ENCODE results near the gene SPATA24.

SPATA24 gene

DNA sequence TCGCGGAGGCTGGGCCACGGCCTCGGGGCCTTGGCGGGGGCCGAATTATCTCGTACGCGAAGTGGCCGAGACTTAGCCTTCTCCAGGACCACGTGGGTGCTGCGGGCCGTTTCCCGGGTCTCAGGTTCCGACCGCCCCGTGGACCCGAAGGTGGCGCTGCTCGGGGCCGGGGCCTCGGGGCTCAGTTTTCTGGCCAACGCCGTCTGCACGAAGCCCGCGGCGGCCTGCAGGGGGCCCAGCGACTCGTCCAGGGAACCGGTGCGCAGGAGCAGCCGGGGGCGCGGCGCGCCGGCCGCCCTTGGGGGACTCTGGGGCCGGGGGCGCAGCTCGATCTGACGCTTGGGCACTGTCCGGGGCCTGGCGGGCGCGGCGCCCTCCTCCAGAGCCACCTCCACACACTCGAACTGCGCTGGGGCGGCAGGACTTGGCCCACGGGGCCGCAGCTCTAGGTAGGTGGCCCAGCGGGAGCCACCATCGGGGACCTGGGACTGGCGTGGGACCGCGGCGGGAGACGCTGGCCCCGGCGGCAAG lies 9.7 kb downstream of the SPATA24 start:
- TF ChIP-seq ZFX (IDR thresholded peaks at IDR 0.05; ENCODE audit: borderline replicate concordance): no peak
- TF ChIP-seq, protein P1, sequence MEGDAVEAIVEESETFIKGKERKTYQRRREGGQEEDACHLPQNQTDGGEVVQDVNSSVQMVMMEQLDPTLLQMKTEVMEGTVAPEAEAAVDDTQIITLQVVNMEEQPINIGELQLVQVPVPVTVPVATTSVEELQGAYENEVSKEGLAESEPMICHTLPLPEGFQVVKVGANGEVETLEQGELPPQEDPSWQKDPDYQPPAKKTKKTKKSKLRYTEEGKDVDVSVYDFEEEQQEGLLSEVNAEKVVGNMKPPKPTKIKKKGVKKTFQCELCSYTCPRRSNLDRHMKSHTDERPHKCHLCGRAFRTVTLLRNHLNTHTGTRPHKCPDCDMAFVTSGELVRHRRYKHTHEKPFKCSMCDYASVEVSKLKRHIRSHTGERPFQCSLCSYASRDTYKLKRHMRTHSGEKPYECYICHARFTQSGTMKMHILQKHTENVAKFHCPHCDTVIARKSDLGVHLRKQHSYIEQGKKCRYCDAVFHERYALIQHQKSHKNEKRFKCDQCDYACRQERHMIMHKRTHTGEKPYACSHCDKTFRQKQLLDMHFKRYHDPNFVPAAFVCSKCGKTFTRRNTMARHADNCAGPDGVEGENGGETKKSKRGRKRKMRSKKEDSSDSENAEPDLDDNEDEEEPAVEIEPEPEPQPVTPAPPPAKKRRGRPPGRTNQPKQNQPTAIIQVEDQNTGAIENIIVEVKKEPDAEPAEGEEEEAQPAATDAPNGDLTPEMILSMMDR (IDR thresholded peaks at IDR 0.05): no peak
- no peak overlapping the region for H3K27ac ChIP-seq

- no peak overlapping the region for H3K27ac ChIP-seq
- TF ChIP-seq, protein P1 (IDR thresholded peaks at IDR 0.05): no peak
- no peak for TF ChIP-seq ZFX (IDR thresholded peaks at IDR 0.05; ENCODE audit: borderline replicate concordance)
These were observed 10.3 kb downstream of the SPATA24 start for GRCh38 chr5:139393497-139394122.

DNA sequence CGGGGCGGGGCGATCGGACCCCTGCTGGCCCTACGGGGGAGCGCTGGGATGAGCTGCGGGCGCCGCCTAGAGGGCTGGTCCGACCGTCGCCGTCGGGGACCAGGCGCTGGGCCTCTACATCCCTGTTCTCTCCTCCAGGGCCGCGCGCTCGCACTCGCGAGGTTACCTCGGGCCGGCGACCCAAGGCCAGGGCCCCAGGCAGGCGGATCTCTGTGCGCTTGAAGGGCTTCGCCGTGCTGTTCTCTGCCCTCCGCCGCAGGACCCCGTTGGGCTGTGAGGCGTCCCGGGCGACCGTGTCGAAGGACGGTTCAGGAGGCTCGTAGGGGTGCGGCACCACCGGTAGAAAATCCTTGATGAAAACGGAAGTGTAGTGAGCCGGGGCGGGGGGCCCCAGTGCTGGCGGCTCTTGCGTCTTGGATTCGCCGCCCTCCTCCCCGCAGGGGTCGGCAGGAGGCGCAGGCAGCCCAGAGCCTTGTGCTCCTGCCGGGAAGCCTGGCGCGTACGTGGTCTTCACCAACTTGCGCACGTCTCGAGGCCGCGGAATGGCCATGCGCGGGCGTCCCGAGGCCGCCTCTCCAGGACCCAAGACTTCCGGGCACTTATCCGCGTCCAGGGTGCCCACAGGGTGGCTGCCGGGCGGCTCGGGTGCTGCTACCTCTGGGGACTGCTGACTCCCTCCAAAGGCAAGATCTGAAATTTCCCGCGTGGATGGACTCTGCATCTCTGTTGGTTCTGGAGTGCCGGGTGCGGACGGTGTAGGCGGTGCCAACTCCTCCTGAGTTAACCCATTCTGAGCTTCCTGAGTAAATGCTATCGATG lies 11.0 kb downstream of the SPATA24 start:
- TF ChIP-seq, protein P1 (IDR thresholded peaks at IDR 0.05): no peak
- no peak for TF ChIP-seq ZFX (IDR thresholded peaks at IDR 0.05; ENCODE audit: borderline replicate concordance)
- H3K27ac ChIP-seq: no peak overlapping the region

DNA sequence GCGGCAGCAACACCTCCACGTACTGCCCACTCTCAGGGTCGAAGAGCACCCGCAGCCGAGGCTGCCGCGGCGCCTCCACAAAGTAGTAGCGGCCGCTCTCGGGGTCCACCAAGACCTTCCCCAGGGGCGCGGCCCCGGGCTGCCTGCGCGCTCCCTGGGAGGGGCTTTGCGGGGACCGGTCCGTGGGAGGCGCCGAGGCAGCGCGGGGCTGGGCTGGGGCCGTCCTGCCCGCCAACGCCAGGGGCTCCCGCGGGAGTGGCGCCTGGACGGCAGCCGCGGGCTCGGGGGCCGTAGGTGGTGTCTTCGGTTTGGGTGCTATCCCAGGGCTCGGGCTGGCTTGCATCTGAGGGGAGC lies 11.6 kb downstream of the SPATA24 start:
- TF ChIP-seq, protein P1 (IDR thresholded peaks at IDR 0.05): no peak
- no peak for TF ChIP-seq ZFX (IDR thresholded peaks at IDR 0.05; ENCODE audit: borderline replicate concordance)
- no peak overlapping the region for H3K27ac ChIP-seq

- no peak for TF ChIP-seq ZFX (IDR thresholded peaks at IDR 0.05; ENCODE audit: borderline replicate concordance)
- TF ChIP-seq, protein P1 (IDR thresholded peaks at IDR 0.05): no peak
- H3K27ac ChIP-seq: 0 out of 2 replicates have a peak overlapping the region, but pooled peaks have one; percentile 7
These were observed 12.1 kb downstream of the SPATA24 start for GRCh38 chr5:139391570-139392323.

DNA sequence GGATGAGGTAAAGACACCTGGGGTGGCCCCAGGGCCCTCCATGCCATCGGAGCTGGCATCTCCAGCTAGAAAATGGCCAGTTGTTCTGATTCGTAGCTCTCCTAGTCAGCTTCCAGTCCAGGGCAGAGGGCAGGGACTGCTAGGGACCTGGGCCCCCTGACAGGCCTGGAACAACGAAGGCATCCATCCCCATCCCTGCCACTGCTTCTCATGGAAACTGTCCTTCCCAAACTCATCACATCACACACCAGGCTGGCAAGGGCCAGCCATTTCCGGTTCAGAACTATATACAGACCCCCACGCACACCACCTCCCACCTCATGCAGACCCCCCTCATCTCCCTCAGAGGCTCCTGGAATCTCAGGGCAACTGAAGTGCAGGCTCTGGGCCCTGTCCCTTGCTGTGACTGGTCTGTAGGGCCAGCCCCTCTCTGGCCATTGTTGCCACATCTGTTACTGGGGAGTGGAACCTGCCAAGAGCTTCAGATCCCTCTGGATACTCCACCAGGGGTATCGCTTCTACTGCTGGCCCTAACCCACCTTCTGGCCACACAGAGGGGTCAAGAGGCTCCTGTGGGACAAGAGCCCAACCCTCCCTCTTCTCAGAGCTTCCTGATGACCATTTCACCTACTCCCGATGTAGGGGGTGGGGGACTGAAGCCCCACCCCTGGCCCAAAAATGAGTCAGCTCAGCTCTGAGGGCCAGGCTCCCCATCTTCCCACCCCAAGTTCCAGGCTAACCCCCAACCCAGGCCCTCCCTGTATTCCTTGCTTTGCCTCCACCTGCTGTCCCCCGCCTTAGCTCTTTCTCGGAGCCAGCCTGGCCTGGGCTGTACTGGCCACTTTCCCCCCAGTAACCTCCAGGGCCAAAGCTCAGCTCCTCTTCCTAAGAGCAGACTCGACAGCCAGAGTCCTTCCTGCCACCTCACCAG lies 13.0 kb downstream of the SPATA24 start:
- TF ChIP-seq, protein P1 (IDR thresholded peaks at IDR 0.05): no peak
- no peak for TF ChIP-seq ZFX (IDR thresholded peaks at IDR 0.05; ENCODE audit: borderline replicate concordance)
- H3K27ac ChIP-seq: peak overlapping the region; percentile 96; the same call in 1 of the 2 replicates
